SHP77 treated with DMSO at 0.1 percent for 48 hours (cell line): ENCODE data around the gene FSTL5.

Experiments
- DNase-seq: peaks from one replicate; lab custom pipeline; 2025; lab: John Stamatoyannopoulos, UW

Gene FSTL5

GRCh38 chr4:161577579-161578301, 586.1 kb downstream of the FSTL5 start:
- no peak for DNase-seq

DNA sequence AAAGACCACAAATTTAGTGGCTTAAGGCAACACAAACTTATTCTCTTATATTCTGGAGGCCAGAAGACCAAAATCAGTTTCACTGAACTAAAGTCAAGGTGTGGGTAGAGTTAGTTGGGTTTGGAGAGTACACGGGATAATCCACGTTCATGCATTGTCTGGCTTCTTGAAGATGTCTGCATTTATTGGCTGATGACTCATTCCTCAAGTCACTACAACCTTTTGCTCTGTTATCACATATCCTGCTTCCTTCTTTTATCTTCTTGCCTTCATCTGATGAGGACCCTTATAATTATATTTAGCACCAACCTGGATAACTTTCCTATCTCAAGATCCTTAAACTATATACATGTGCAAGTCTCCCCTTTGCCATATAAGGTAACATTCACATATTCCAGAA, 590.0 kb downstream of the FSTL5 start:
- DNase-seq, result no peak

GRCh38 chr4:161564230-161564834, 599.5 kb downstream of the FSTL5 start:
- DNase-seq, result no peak

- no peak for DNase-seq
These were observed 607.8 kb downstream of the FSTL5 start for GRCh38 chr4:161555689-161556660.

- DNase-seq, result peak; percentile 17
These were observed 609.3 kb downstream of the FSTL5 start for GRCh38 chr4:161554372-161554990.

GRCh38 chr4:161546902-161547301, 616.9 kb downstream of the FSTL5 start:
- no peak for DNase-seq

- DNase-seq, result no peak
These were observed 623.5 kb downstream of the FSTL5 start for GRCh38 chr4:161540265-161540664.

GRCh38 chr4:161538941-161539340, 624.9 kb downstream of the FSTL5 start:
- no peak for DNase-seq

DNA sequence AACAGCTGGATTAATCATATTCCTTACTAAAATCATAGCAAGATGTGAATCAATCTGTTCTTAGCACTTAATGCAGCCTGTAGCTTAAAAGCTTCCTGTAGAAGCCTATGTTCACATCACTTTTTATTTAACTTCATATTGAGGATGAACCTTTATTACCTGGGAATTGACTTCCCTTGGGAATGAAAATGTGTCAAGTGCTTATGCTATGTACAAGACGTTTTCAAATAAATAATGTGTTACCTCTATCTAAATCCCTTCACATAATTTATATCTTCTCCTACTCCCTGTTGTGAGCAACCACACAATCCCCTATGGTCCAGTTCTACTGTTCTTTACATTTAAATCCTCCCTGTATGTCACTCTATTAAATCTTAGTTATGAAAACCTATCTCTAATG, 633.1 kb downstream of the FSTL5 start:
- DNase-seq, result no peak

DNA sequence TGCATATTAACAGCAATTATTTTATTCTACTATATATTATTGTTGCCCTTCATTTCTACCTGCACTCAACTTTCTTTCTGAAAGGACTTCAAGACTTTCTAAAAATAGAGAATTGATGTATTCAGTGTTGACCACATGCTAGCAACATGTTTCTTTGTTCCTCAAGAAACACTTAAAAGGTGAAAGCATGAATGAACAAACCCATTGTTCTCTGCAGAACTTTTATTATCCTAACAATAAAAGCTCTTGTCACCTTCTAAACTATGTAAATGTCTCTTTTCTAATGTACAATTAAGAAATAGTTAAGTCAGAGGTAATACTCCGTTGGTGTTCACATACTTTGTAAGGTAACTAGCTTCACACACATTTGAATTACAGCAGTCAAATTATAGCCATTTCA, 638.7 kb downstream of the FSTL5 start:
- DNase-seq, result no peak

DNA sequence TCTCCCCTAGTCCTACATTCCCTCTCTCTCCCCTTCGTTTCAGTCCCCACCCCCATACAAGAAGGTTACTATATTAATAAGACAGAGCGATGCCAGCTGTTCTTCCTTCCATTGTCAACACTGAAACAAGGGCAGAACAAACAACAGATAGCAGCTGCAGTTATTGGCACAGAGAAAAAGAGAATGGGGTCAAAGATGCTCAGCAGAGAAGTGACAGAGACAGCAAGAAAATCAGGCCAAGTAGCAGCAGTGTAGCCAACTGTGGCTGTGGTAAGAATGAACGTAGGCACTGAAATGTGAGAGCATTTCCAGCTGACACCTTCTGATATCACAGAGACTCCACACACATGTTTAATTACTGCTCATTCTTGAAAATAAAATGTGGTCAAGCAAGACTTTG, 641.8 kb downstream of the FSTL5 start:
- peak; percentile 66 for DNase-seq

- no peak for DNase-seq
These were observed 644.2 kb downstream of the FSTL5 start for GRCh38 chr4:161519611-161520010.

GRCh38 chr4:161517941-161518340, 645.9 kb downstream of the FSTL5 start:
- no peak for DNase-seq

- no peak for DNase-seq
These were observed 658.7 kb downstream of the FSTL5 start for GRCh38 chr4:161505141-161505540.

GRCh38 chr4:161498155-161498554, 665.6 kb downstream of the FSTL5 start:
- no peak for DNase-seq

GRCh38 chr4:161486461-161486860, 677.3 kb downstream of the FSTL5 start:
- no peak for DNase-seq

- DNase-seq, result no peak
These were observed 697.5 kb downstream of the FSTL5 start for GRCh38 chr4:161466316-161466715.

- no peak for DNase-seq
These were observed 700.4 kb downstream of the FSTL5 start for GRCh38 chr4:161463436-161463835.

DNA sequence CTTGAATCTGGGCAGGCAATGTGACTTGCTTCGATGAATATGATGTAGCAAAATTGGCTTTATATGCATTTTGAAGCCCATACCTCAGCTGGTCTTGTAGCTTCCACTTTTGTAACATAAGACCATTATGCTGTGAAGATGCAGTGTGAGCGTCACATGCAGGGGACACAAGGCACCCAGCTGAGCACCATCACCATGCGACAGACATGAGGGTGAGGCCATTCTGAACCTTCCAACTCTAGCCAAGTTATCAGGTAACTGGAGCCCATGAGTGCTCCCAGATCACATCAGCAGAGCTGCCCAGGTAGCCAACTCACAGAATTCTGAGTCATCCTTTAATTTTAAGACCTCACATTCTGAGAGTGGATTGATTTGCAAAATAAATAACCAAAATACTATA, 705.9 kb downstream of the FSTL5 start:
- no peak for DNase-seq

DNA sequence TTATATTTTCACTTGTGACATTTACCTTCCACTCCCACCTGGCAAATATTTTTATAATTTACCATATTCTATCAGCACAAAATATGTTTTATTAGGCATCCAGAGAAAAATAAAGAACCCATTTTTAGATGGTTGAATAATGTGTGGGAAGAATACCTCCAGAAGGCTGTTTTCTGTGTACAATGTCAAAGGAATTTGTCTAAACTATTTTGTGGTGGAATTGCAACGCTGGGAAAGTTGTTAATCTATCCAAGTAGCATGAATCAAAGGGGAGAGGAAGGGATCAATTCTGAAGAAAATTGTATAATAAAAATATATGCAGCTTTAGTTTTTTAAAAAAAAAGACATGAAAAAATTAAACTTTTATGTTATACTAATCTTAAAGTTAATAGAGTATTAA, 706.5 kb downstream of the FSTL5 start:
- no peak for DNase-seq

DNA sequence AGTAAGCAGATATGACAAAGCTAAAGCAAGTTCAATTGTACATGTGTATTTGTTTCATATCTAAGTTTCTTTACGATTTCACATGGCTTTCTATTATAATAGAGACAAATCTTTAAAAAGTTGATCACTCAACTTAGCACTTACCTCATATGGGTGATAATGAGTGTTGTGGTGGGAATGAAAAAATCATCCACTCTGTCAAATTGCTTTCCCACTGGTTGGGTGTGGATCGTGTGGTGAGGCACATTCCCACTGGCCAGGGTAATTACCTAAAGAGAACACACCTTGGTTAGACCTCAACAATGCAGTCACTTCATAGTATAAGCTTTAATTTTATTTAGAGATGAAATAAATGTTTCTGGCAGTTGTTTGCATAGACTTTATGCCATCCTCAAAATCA, 708.9 kb downstream of the FSTL5 start:
- DNase-seq, result no peak

GRCh38 chr4:161448550-161449180, 715.1 kb downstream of the FSTL5 start:
- no peak for DNase-seq
